Ovary (tissue), 9 donors: Measurements from ENCODE around the gene HLA-DPB1. TPM values are rescaled to one million over a fixed set of nuclear protein-coding genes. Genes with fewer than 3 reads are reported as not detected.

Experiments used
- DNase-seq, 5 donors: peaks; one replicate each; pipeline ENCODE4 v3.0.0-alpha.2; 2019 to 2020
- H3K27ac ChIP-seq, 2 donors: fragments of 200-600 bp; one replicate each; pipeline versions ENCODE4 v1.5.1 to v1.8.0; 2019 to 2022
- H3K27me3 ChIP-seq: fragments of 200-600 bp; one replicate; pipeline ENCODE4 v1.8.0; 2022
- H3K36me3 ChIP-seq: fragments of 200-600 bp; sonication (generic); one replicate; pipeline ENCODE4 v1.5.1; 2019
- H3K4me1 ChIP-seq: one replicate; pipeline ENCODE4 v1.8.1; 2013; ENCODE audit warnings: mild to moderate bottlenecking, moderate library complexity; ENCODE audit not compliant: insufficient read depth
- H3K4me3 ChIP-seq: fragments of 200-600 bp; sonication (generic); one replicate; pipeline ENCODE4 v1.5.1; 2017
- H3K9me3 ChIP-seq, 2 donors: fragments of 200-600 bp in 1 of 2; sonication (generic) in 1 of 2; one replicate each; pipeline versions ENCODE4 v1.5.1 to v1.8.1; 2013 to 2019; ENCODE audit warnings: mild to moderate bottlenecking in 1 of 2, moderate library complexity in 1 of 2
- CTCF ChIP-seq, 3 donors: fragments of 450-650 bp in 2 of 3; fragments of 200-600 bp in 1 of 3; IDR thresholded peaks; one replicate each; pipeline versions ENCODE4 v1.5.1 to v1.8.0; 2016 to 2022; ENCODE audit warnings: antibody characterized with exemption in 3 of 3, mild to moderate bottlenecking in 1 of 3
- EP300 ChIP-seq: sonication (generic); formaldehyde crosslinking; IDR thresholded peaks from one replicate; pipeline ENCODE4 v1.6.1; 2017; ENCODE audit warnings: antibody characterized with exemption
- POLR2A ChIP-seq: fragments of 450-650 bp; IDR thresholded peaks from one replicate; pipeline ENCODE4 v1.6.1; 2017; ENCODE audit warnings: antibody characterized with exemption, mild to moderate bottlenecking, moderate library complexity
- WGBS, 3 donors: extraction: QIAGEN DNeasy Blood & Tissue Kit in 1 of 3; methylation state at CpG; one replicate each; pipeline versions ENCODE4 v1.1.5 to v1.1.7; 2013 to 2017; 5-methylcytosine and 5-hydroxymethylcytosine counted together
- intact Hi-C, 4 donors: fragments of 100-400 bp; cut with DNase I; formaldehyde crosslinking; loops; one replicate each; pipeline versions ENCODE4 v1.11.0 to v1.15.1; 2022 to 2023
- polyA plus RNA-seq, 2 donors: library from polyadenylated mRNA; stranded (reverse); fragments of 200-250 nt in 1 of 2; fragments of 350-450 nt in 1 of 2; fragmentation: Illumina TruSeq in 1 of 2; extraction: RNeasy Lipid Tissue Mini Kit (QIAGEN cat#74804) in 1 of 2; gene quantifications; one replicate each; pipeline ENCODE4 v1.2.3, GENCODE V29; 2013 to 2014
- total RNA-seq, 7 donors: library from RNA; depleted of rRNA in 2 of 7; stranded (reverse); fragments of >200 nt in 2 of 7; fragmentation: NEBNext Ultra II Directional in 3 of 7; extraction: Animal tissue kit (Norgen Biotek cat#: 25700) in 3 of 7; gene quantifications; one replicate each; pipeline versions ENCODE4 v1.1.0 to v1.2.4, GENCODE V29; 2016 to 2023
- donor health status: DM: no; HTN: no; CAD: no; lungs with moderate emphysema.
- donor health status: DM: no; HTN: no; CAD: no.
- donor health status: Bipolar disorder and iron deficiency.
- donor health status: DM: yes; HTN: yes; CAD: no.
- donor health status: DM: no; HTN: no; CAD: no.
- donor health status: DM: yes; HTN: yes; CAD: no.

The HLA-DPB1 gene
- total and polyA plus RNA-seq, 9 donors: 19.4 to 120 (median 44.7) TPM

GRCh38 chr6:33105916-33106871 is 30.4 kb downstream of the HLA-DPB1 start:
- no peak for TF ChIP-seq CTCF (IDR thresholded peaks at IDR 0.05)
- 53 to 69% (median 59%) methylated on average over 9 of the region's 9 CpGs for WGBS, 3 donors
- intact Hi-C loops: no loop called here
- H3K27me3 ChIP-seq: no peaks in the 10 kb centered on the region
- no peak for DNase-seq
- no peaks in the 10 kb centered on the region for H3K36me3 ChIP-seq
- no peaks in the 10 kb centered on the region for H3K4me1 ChIP-seq
- H3K9me3 ChIP-seq: peaks cover 0 to 3% of the 10 kb centered on the region in 2 donors
- no peak overlapping the region for H3K4me3 ChIP-seq
- H3K27ac ChIP-seq: no peak overlapping the region

GRCh38 chr6:33107641-33108040 is 31.9 kb downstream of the HLA-DPB1 start:
- Histone ChIP-seq H3K4me3 (no peak overlapping the region), H3K9me3 (no peaks in the 10 kb centered on the region), H3K36me3 (no peaks in the 10 kb centered on the region), H3K27me3 (no peaks in the 10 kb centered on the region), H3K4me1 (no peaks in the 10 kb centered on the region), H3K27ac (no peak overlapping the region)
- DNase-seq: no peak
- intact Hi-C loops: no loop called here
- no peak for TF ChIP-seq POLR2A
- 45 to 91% (median 60%) methylated on average over 2 of the region's 2 CpGs for WGBS, 3 donors

- no peaks in the 10 kb centered on the region for H3K9me3 ChIP-seq
- H3K27me3 ChIP-seq: no peaks in the 10 kb centered on the region
- no peak overlapping the region for H3K27ac ChIP-seq
- no peaks in the 10 kb centered on the region for H3K36me3 ChIP-seq
- intact Hi-C loops: no loop called here
- no peaks in the 10 kb centered on the region for H3K4me1 ChIP-seq
- no peak for DNase-seq
- 63 to 80% (median 73%) methylated on average over 2 of the region's 2 CpGs for WGBS, 3 donors
- TF ChIP-seq EP300: no peak
- no peak for TF ChIP-seq POLR2A
- TF ChIP-seq CTCF (IDR thresholded peaks at IDR 0.05): no peak
- no peak overlapping the region for H3K4me3 ChIP-seq
Measured at GRCh38 chr6:33108307-33108706, 32.5 kb downstream of the HLA-DPB1 start.

GRCh38 chr6:33112148-33112547 is 36.4 kb downstream of the HLA-DPB1 start:
- no peak for DNase-seq
- H3K4me1 ChIP-seq: no peaks in the 10 kb centered on the region
- no peaks in the 10 kb centered on the region for H3K36me3 ChIP-seq
- intact Hi-C loops: no loop called here
- H3K27me3 ChIP-seq: no peaks in the 10 kb centered on the region
- H3K9me3 ChIP-seq: no peaks in the 10 kb centered on the region
- 7 to 19% (median 12%) methylated on average over 1 of the region's 1 CpG for WGBS, 3 donors
- no peak overlapping the region for H3K4me3 ChIP-seq
- H3K27ac ChIP-seq: no peak overlapping the region
- no peak for TF ChIP-seq EP300
- TF ChIP-seq CTCF (IDR thresholded peaks at IDR 0.05): no peak
- TF ChIP-seq POLR2A: no peak

GRCh38 chr6:33113755-33114154 is 38.0 kb downstream of the HLA-DPB1 start:
- Histone ChIP-seq H3K27me3 (no peaks in the 10 kb centered on the region), H3K4me1 (no peaks in the 10 kb centered on the region), H3K27ac (no peak overlapping the region), H3K9me3 (no peaks in the 10 kb centered on the region), H3K4me3 (no peak overlapping the region), H3K36me3 (no peaks in the 10 kb centered on the region)
- intact Hi-C loops: no loop called here
- 56 to 68% (median 62%) methylated on average over 7 of the region's 7 CpGs for WGBS, 3 donors
- no peak for DNase-seq
- TF ChIP-seq CTCF (IDR thresholded peaks at IDR 0.05): no peak
- no peak for TF ChIP-seq POLR2A
- TF ChIP-seq EP300: no peak
